NCI-H1105 (cell line): ENCODE data around the gene SLC25A24.
"Not testable (repeated sequence)": the region's sequence is repeated elsewhere in the genome, so short reads cannot be mapped to it uniquely, and the experiment has no call there.

ENCODE experiments used
- DNase-seq: peaks from one replicate; lab custom pipeline; 2025; lab: John Stamatoyannopoulos, UW

SLC25A24 gene

DNA sequence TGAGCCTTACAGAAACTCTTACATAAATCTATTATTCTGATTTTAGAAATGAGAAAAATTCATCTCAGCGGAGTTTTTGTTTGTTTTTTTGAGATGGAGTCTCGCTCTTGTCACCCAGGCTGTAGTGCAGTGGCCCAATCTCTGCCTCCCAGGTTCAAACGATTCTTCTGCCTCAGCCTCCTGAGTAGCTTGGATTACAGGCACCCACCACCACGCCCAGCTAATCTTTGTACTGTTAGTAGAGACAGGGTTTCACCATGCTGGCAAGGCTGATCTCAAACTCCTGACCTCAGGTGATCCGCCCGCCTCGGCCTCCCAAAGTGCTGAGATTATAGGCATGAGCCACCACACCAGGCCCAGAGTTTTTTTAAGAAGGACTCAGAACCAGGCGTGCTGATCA is 60.6 kb downstream of the SLC25A24 start:
- not testable (repeated sequence) for DNase-seq

DNA sequence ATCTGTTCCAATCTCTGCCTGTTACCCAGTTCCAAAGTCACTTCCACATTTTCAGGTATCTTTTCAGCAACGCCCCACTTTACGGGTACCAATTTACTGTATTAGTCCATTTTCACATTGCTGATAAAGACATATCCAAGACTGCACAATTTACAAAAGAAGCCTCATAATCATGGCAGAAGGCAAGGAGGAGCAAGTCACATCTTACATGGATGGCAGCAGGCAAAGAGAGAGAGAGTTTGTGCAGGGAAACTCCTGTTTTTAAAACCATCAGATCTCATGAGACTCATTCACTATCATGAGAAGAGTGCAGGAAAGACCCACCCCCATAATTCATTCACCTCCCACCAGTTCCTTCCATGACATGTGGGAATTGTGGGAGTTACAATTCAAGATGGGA is 67.0 kb downstream of the SLC25A24 start:
- DNase-seq, result not testable (repeated sequence)

DNA sequence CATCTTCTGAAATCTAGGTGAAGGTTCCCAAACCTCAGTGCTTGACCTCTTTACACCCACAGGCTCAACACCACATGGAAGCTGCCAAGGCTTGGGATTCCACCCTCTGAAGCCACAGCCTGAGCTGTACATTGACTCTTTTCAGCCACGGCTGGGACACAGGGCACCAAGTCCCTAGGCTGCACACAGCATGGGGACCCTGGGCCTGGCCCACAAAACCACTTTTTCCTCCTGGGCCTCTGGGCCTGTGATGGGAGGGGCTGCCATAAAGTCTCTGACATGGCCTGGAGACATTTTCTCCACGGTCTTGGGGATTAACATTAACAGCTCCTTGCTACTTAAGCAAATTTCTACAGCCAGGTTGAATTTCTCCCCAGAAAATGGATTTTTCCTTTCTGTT is 67.8 kb downstream of the SLC25A24 start:
- DNase-seq, result not testable (repeated sequence)

DNA sequence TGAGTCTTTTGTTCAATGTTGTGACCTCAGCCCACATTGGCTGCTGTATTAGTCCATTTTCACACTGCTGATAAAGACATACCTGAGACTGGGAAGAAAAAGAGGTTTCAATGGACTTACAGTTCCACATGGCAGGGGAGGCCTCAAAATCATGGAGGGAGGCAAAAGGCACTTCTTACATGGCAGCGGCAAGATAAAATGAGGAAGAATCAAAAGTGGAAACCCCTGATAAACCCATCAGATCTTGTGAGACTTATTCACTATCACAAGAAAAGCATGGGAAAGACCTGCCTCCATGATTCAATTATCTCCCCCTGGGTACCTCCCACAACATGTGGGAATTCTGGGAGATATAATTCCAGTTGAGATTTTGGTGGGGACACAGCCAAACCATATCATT is 68.9 kb downstream of the SLC25A24 start:
- DNase-seq, result not testable (repeated sequence)

DNA sequence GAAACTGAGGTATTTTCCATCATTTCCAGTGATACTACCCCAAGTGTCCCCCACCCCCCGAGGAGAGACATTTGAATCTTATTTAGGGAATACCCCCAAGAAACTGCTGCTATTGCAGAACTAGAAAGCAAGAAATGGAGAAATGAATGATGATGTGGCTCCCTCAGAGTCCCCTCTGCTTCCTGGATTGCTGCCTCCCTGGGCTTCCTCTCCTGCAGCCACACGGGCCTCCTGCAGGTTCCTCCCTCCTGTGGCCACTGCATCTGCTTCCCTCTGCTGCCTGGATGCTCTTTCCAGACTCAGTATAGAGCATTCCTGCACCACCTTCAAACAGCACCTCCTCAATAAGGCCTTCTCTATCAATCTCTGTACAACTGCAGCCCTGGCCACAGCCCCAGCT is 69.3 kb downstream of the SLC25A24 start:
- DNase-seq, result no peak

DNA sequence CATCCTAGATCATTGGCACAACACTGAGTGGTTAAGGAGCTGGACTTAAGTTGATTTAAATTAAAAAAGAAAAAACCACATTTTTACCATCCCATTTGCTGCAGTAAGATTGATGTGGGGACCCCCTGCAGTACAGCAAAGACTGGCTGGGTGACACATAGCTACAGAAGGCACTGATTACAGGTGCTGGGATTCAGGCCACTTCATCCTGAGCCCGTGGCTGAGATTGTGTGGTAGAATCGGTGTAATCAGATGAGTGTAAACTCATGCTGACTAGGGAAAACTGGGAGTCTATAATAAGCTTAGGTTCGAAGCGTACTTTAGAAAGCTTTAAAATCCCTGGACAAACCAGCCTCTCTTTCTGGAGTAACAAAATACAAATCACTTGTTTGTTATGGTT is 70.1 kb downstream of the SLC25A24 start:
- DNase-seq, result no peak

DNA sequence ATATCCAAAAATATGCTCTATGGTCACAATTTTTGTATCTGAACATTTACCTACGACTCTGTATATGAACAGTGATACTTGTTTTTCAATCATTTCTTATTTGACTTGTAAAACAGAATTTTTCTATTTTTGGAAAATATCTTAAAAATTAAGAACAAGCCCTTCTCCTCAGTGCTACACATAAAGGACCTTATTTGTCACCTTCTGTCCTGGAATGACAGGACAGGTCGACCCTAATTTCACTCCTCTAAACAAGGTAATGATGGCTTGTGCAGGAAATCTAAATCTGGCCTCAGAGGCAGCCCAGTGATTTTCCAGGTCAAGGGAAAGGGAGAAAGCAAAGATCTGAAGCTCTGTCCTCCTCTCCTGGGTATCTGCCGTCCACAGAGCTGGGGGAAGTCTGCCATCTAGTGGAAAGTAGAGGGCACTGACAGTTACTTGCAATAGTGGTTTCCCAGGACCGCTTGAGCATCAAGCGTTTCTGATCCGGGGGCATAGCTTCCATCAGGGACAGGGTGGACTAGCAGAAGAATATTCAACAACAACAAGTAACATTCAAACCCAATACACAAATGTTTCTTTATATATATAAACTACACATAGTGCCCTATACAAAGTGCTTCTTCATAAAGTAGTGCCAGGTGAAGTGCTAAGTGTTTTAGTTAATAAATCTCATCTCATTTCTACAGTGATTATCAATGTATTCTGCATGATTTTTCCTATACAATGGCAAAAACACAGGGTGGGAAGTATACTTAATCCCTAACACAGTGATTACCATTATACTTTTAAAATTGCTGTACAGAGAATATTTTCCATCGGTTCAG is 74.6 kb downstream of the SLC25A24 start:
- DNase-seq, result peak; percentile 75

DNA sequence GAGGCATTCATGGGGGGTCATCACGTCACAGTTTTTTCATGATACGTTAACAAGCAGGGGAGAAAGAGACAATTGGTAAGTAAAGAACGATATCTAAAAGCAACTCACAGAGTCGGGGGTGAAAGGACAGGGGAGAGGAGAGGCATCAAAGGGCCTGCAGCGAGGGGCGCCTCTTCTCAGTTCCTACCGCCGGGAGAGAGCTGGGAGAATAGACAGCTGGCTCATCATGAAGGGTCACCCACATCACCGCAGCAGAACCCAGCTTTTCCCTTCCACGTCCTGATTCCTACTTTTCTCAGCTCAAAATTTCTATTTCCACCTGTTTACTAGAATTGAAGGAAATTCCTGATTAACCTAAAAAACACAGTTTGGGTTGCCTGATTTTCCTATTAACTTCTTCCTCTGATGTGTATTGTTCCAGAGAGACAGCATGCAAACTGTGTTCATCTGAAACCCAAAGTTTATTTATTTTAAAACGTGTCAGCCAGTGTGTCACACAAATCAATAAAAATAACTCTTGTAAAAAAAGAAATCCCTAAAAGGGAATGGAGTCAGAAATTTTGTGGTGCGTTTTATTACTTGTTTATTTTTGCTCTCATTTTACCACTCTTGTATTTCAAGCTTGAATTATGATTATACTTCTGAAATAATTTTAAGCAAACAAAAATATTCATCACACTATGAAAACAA is 75.4 kb downstream of the SLC25A24 start:
- DNase-seq, result no peak

DNA sequence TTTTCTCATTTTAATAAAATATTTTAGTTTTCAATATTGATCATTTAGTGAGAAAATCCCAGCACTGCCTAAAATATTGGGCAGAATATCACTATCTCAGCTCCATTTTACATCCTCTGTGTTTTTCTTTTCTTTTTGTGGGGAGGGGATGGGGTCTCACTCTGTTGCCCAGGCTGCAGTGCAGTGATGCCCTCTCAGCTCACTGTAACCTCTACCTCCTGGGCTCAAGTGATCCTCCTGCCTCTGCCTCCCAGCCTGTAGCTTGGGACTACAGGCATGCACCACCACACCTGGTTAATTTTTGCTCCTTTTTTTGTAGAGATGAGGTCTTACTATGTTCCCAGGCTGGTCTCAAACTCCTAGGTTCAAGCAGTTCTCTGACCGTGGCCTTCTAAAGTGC is 76.1 kb downstream of the SLC25A24 start:
- DNase-seq, result no peak

DNA sequence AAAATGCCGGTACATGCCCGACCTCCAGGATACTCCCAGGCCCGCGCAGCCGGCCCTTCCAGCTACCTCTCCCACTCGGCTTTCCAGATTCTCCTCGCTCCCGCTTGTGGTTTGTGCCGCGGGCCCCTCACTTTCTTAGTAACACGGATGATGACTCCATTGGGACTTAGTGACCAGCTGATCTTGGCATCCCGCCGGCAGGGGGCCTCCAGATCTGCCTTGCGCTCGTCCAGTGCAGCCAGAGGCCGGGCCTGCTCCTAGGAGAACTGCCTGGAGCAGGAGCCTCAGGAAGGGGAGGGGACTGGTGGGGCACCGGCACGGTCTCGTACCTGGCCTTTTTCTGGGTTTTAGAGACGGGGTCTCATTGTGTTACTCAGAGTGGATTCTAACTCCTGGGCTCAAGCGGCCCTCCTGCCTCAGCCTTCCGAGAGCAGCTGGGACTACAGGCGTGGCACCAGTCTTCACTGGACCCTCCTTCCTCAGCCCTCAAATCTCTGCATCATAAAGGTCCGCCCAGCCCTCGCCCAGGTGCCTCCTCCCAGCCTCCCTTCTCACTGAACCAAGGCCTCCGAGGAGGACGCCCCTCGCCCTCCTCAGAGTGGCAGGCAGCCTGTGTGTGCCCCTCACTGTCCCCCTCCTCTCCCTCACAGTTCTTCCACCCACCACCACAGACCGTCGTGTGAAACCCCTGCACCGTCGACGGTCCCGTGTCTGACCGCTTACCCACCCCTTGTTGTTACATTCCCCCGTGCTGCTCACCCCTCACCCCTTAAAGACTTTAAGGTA is 78.6 kb downstream of the SLC25A24 start:
- no peak for DNase-seq

DNA sequence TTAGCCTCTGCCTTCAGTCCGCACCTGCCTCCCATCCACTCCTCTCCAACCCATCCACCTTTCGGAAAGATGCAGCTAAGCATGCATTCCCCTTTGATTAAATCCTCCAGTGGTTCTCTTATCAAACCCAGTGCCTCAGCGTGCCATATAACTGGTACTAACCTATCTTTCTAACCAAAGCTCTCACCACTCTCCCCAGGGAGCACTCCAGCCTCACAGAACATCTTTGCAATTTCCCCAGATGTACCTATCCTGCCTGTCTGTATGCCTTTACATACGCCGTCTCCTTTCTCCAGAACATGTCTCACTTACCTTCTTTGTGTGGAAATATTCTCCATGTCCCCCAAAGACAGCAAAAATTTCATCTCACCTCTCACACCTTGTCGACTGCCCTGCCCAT is 80.0 kb downstream of the SLC25A24 start:
- no peak for DNase-seq

DNA sequence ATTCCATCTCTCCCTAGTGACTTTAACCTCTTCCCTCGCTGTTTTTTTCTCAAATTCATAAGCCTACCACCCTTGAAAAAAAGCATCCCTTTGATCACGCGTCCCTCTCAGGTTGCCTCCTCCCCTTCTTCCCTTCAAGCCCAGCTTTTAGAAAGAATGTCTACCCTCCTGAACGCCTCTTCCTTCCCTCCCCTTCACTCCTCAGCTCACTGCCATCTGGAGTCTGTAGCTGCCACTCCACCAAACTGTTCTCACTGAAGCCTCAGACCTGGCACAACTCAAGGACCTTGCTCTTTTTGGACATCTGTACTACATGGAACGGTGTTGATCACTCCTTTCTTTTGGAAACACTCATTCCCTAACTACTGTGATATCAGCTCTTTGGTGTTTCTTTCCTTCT is 80.6 kb downstream of the SLC25A24 start:
- no peak for DNase-seq

DNA sequence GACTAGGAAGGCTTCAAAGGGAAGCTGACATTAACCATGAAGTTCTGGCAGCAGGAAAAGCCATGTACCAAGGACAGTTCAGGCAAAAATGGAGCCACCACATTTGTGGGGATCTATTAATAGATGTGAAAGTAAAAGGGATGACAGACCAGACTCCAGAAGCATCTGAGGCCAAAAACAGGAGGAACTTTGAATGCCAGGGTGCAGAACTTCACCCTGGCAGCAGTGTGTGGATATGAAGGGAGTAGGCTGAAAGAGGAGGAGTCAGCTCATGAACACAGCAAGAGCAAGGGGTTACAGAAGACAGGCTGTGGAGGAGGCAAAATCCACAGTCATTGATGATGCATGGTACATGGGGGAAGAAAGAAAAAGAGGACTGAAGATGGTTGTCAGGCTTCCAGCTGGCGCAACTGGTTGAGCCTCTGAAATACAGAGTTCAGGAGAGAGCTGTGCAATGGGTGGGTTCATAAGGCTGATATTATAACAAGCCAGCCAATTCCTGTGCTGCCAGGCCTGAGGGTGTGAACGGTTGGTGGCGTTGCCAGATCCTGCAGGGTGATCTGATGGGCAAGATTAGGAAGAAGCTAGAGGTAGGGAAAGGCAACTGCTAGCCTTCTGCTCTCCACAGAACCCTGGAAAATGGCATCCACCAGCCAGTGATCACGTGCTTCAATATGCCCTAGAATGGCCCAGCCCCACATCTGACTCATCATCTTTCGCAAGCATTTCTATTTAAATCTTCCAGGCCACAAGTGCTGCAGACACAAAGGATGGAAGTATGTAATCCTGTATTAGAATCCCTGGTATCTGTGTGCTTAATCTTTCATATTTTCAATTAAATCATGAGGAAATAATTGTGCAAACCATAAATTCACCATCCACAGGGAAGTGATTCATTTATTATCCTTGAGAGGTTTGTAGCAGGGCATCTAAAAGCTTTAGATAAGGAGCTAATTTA is 81.9 kb downstream of the SLC25A24 start:
- no peak for DNase-seq

DNA sequence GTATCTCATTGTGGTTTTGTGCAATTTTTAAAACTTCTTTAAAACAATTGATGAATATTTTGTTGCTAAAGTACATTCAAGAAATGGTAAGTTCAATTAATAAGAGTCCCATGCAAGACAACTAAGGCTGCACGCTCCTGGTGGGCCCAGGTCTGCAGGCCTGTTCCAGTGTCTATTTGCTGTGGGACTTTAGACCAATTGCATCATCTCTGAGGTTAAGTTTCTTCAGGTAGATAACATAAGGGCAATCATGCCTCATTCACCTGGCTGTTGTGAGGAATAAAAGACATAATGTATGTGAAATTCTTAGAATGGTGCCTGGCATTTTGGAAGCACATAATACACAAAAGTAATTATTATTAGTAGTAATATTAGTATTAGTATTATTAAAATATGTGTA is 82.9 kb downstream of the SLC25A24 start:
- DNase-seq, result no peak

DNA sequence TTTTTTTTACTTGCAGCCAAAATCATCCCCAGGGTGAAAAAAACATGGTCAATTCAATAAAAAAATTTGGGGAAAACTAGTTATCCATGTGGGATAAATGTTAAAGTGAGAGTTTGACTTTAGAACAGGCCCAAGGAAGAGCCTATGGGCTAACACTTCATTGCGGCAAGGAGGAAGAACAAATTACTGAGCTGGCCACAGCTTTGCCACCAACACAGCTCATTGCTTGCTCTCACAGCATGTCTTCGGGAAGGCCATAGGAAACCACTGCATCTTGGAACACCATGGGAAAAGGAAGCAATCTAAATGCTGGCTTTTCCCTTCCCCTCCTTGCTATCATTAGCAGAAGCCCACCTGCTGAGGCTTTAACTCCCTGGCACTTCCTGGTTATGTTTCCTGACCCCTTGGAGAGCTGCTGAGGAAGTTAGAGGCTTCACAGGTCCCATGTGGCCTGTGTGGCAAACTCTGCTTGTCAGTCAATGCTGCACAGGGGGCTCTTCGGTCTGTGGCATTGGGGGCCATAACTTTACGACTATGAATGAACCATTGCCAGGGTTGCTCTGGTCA is 86.0 kb downstream of the SLC25A24 start:
- no peak for DNase-seq

DNA sequence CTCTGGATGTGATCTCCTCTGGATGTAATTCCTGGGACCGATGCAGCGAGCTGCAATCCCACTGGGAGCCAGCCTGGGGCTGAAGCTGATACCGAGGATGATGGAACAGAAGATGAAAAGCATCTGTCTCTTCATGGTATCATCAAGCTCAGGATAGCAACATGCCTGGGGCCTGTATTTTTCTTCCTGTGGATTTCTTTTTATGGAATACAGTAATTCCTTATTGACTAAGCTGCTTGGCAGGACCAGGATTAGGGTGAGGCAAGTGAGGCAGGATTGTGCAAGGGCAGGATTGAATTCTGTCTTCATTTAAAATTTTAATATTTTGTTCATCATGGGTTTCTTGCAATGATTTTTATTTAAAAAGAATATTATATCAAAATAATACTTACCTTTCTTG is 86.6 kb downstream of the SLC25A24 start:
- no peak for DNase-seq

DNA sequence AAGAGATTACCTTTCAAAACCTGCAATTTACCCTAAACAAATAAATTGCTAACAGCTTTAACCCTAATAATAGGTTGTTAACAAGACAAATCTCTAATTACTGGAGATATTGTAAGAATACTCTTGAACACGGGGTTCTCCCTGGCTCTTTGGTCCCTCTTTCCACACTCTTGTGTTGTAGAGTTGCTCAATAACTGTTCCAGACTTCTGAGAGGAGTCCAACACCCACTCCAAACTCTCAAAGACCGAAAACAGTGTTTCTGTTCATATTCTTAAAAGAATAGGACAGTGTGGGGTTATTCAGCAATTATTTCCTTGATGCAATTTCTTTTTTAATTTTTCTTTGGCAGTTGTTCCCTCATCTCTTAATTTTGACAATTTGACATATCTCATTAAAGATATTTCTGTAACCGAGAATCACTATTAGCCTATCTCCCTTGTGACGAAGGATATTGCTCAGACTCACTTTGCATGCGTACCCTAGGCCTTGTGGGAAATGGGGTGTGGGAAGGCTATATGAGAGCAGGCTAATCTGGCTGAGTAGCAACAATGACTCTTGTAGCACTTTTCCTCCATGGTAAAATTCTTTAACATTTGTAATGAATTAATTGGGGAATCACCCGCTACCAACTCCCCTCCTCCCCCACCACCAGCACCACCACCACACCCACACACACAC is 90.7 kb downstream of the SLC25A24 start:
- no peak for DNase-seq

DNA sequence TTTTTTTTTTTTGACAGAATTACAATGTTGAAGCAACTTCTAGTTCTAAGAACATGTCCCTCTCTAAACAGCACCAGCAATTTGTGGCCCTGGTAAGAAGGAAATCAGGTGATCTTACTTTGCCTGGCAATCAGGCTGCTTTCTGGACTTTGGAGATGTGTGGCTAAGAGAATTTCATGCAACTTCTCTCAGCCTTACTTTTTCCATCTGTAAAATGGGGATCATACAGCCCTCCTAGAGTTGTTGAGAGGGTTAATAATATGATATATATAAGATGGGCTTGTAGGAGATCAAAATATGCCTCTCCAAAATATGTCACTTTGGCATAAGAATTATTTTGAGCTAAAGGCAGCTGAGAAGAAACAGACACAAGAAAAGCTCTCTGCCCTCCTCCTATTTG is 92.0 kb downstream of the SLC25A24 start:
- no peak for DNase-seq

DNA sequence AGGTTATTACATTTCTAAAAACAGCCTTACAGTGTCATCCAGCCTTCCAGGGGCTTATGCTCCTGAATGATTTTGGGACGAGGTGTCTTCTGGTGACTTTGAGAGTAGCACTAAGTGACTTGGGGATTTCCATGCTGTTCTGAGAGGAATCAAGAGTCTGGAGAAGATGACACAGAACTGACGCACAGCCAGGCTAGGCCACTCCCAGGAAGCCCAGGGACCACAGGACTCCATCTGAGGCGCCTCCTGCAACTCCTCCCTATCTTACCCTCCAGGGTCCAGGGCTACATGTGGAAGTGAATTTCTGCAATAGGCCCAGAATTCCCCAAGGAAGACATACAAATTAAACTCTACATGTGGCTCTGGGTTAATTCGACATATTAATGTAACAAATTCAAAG is 92.5 kb downstream of the SLC25A24 start:
- DNase-seq, result no peak

DNA sequence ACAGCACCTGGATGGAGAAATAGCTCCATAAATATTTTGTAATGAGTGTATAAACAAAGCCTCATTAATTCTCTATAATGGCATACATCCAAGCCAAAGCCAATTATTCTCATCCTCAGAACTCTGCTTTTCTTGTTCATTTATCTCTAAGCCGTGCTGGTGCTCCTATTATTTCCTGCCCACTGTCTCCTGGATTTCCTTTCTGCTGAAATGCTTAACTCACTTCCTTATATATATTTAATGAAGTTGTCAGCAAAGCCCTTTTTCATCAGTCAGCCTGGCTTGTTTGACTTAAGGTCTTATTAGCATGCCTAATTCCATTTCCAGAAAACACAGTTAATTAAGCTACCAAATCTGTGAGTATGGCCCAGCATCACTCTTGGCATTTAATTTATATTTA is 93.4 kb downstream of the SLC25A24 start:
- DNase-seq, result no peak

DNA sequence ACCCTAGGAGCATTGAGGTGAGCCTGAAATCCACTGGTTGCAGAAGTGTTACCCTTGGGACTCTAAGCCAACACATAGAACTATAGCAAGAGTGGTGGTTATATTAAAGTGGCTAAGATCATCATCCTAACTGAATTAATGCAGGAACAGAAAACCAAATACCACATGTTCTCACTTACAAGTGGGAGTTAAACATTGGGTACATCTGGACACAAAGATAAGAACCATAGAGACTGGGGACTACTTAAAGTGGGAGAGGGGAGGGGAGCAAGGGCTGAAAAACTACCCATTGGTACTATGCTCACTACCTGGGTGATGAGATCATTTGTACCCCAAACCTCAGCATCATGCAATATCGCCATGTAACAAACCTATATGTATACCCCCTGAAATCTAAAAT is 100.0 kb downstream of the SLC25A24 start:
- DNase-seq, result no peak
